ENCODE measurements around the gene PLEKHN1. TPM values are rescaled to one million over a fixed set of nuclear protein-coding genes. Genes with fewer than 3 reads are reported as not detected.
"Not testable (repeated sequence)": the region's sequence is repeated elsewhere in the genome, so short reads cannot be mapped to it uniquely, and the experiment has no call there.

The PLEKHN1 gene
- total and polyA plus RNA-seq, 2 donors, result 1.1 to 4.2 TPM

GRCh38 chr1:942864-943533, 23.3 kb upstream of the PLEKHN1 start:
- Histone ChIP-seq H3K36me3 (ENCODE audit: insufficient read depth) (peaks cover 8% of the 10 kb centered on the region), H3K27ac (ENCODE audit: low read depth) (peak overlapping the region; percentile 85), H3K4me1 (ENCODE audit: insufficient read depth) (no peaks in the 10 kb centered on the region), H3K4me3 (ENCODE audit: low read depth, low read length) (peak overlapping the region; percentile 48)
- WGBS, result 16% methylated on average over 27 of the region's 27 CpGs
- DNase-seq (ENCODE audit: extremely low spot score), result no peak

- Histone ChIP-seq H3K27ac (ENCODE audit: low read depth) (peak overlapping the region; percentile 76), H3K4me1 (ENCODE audit: insufficient read depth) (no peaks in the 10 kb centered on the region), H3K4me3 (ENCODE audit: low read depth, low read length) (no peak overlapping the region), H3K36me3 (ENCODE audit: insufficient read depth) (peaks cover 11% of the 10 kb centered on the region)
- DNase-seq (ENCODE audit: extremely low spot score), result no peak
- WGBS, result 65% methylated on average over 27 of the region's 27 CpGs
Observed at GRCh38 chr1:943545-944340, 22.5 kb upstream of the PLEKHN1 start.

- WGBS, result 47% methylated on average over 28 of the region's 28 CpGs
- H3K4me3 ChIP-seq (ENCODE audit: low read depth, low read length), result no peak overlapping the region
- DNase-seq (ENCODE audit: extremely low spot score), result no peak
- peaks cover 11% of the 10 kb centered on the region for H3K36me3 ChIP-seq (ENCODE audit: insufficient read depth)
- peak overlapping the region; percentile 4 for H3K27ac ChIP-seq (ENCODE audit: low read depth)
- H3K4me1 ChIP-seq (ENCODE audit: insufficient read depth), result no peaks in the 10 kb centered on the region
Observed at GRCh38 chr1:944341-945325, 21.6 kb upstream of the PLEKHN1 start.

- H3K4me3 ChIP-seq (ENCODE audit: low read depth, low read length), result no peak overlapping the region
- peaks cover 13% of the 10 kb centered on the region for H3K36me3 ChIP-seq (ENCODE audit: insufficient read depth)
- no peak overlapping the region for H3K27ac ChIP-seq (ENCODE audit: low read depth)
- 89% methylated on average over 29 of the region's 29 CpGs for WGBS
- no peaks in the 10 kb centered on the region for H3K4me1 ChIP-seq (ENCODE audit: insufficient read depth)
- DNase-seq (ENCODE audit: extremely low spot score), result no peak
Observed at GRCh38 chr1:945688-946556, 20.4 kb upstream of the PLEKHN1 start.

- H3K4me1 ChIP-seq (ENCODE audit: insufficient read depth); H3K27ac ChIP-seq (ENCODE audit: low read depth); DNase-seq (ENCODE audit: extremely low spot score); H3K4me3 ChIP-seq (ENCODE audit: low read depth, low read length): not testable (repeated sequence)
- peaks cover 14% of the 10 kb centered on the region for H3K36me3 ChIP-seq (ENCODE audit: insufficient read depth)
- 94% methylated on average over 13 of the region's 13 CpGs for whole genome bisulfite sequencing
Observed at GRCh38 chr1:946811-947210, 19.5 kb upstream of the PLEKHN1 start.

GRCh38 chr1:947958-948357, 18.3 kb upstream of the PLEKHN1 start:
- Histone ChIP-seq H3K36me3 (ENCODE audit: insufficient read depth) (peaks cover 14% of the 10 kb centered on the region), H3K4me1 (ENCODE audit: insufficient read depth) (no peaks in the 10 kb centered on the region), H3K4me3 (ENCODE audit: low read depth, low read length) (no peak overlapping the region), H3K27ac (ENCODE audit: low read depth) (no peak overlapping the region)
- WGBS, result 88% methylated on average over 15 of the region's 15 CpGs
- no peak for DNase-seq (ENCODE audit: extremely low spot score)

GRCh38 chr1:950268-950667, 16.0 kb upstream of the PLEKHN1 start:
- no peaks in the 10 kb centered on the region for H3K4me1 ChIP-seq (ENCODE audit: insufficient read depth)

GRCh38 chr1:950881-951280, 15.4 kb upstream of the PLEKHN1 start:
- DNase-seq (ENCODE audit: extremely low spot score), result no peak
- 90% methylated on average over 23 of the region's 23 CpGs for WGBS

More at GRCh38 chr1:950268-950667, 16.0 kb upstream of the PLEKHN1 start:
- DNase-seq (ENCODE audit: extremely low spot score), result no peak
- Histone ChIP-seq H3K4me3 (ENCODE audit: low read depth, low read length) (no peak overlapping the region), H3K27ac (ENCODE audit: low read depth) (no peak overlapping the region), H3K36me3 (ENCODE audit: insufficient read depth) (peaks cover 20% of the 10 kb centered on the region)
- 85% methylated on average over 9 of the region's 9 CpGs for WGBS

GRCh38 chr1:951364-951763, 14.9 kb upstream of the PLEKHN1 start:
- H3K4me1 ChIP-seq (ENCODE audit: insufficient read depth), result no peaks in the 10 kb centered on the region
- no peak overlapping the region for H3K27ac ChIP-seq (ENCODE audit: low read depth)
- WGBS, result 65% methylated on average over 6 of the region's 6 CpGs
- DNase-seq (ENCODE audit: extremely low spot score), result no peak
- H3K36me3 ChIP-seq (ENCODE audit: insufficient read depth), result peaks cover 16% of the 10 kb centered on the region
- no peak overlapping the region for H3K4me3 ChIP-seq (ENCODE audit: low read depth, low read length)

More at GRCh38 chr1:950881-951280, 15.4 kb upstream of the PLEKHN1 start:
- no peaks in the 10 kb centered on the region for H3K4me1 ChIP-seq (ENCODE audit: insufficient read depth)
- H3K27ac ChIP-seq (ENCODE audit: low read depth), result no peak overlapping the region
- peaks cover 20% of the 10 kb centered on the region for H3K36me3 ChIP-seq (ENCODE audit: insufficient read depth)
- no peak overlapping the region for H3K4me3 ChIP-seq (ENCODE audit: low read depth, low read length)

- Histone ChIP-seq H3K4me1 (ENCODE audit: insufficient read depth) (no peaks in the 10 kb centered on the region), H3K27ac (ENCODE audit: low read depth) (no peak overlapping the region), H3K4me3 (ENCODE audit: low read depth, low read length) (no peak overlapping the region), H3K36me3 (ENCODE audit: insufficient read depth) (peaks cover 15% of the 10 kb centered on the region)
- WGBS, result 91% methylated on average over 15 of the region's 15 CpGs
- DNase-seq (ENCODE audit: extremely low spot score), result no peak
Observed at GRCh38 chr1:952201-952600, 14.1 kb upstream of the PLEKHN1 start.

GRCh38 chr1:952603-953002, 13.7 kb upstream of the PLEKHN1 start:
- H3K27ac ChIP-seq (ENCODE audit: low read depth), result no peak overlapping the region
- DNase-seq (ENCODE audit: extremely low spot score), result no peak
- no peak overlapping the region for H3K4me3 ChIP-seq (ENCODE audit: low read depth, low read length)
- WGBS, result 86% methylated on average over 7 of the region's 7 CpGs
- H3K4me1 ChIP-seq (ENCODE audit: insufficient read depth), result no peaks in the 10 kb centered on the region
- peaks cover 15% of the 10 kb centered on the region for H3K36me3 ChIP-seq (ENCODE audit: insufficient read depth)

GRCh38 chr1:953524-954320, 12.6 kb upstream of the PLEKHN1 start:
- Histone ChIP-seq H3K36me3 (ENCODE audit: insufficient read depth) (peaks cover 8% of the 10 kb centered on the region), H3K27ac (ENCODE audit: low read depth) (no peak overlapping the region), H3K4me3 (ENCODE audit: low read depth, low read length) (no peak overlapping the region), H3K4me1 (ENCODE audit: insufficient read depth) (no peaks in the 10 kb centered on the region)
- WGBS, result 87% methylated on average over 32 of the region's 32 CpGs
- DNase-seq (ENCODE audit: extremely low spot score), result no peak
